Measurements from ENCODE around the gene ZBTB20.

Gene ZBTB20

GRCh38 chr3:114328345-114328744, 818.7 kb downstream of the ZBTB20 start:
- no peak for DNase-seq (ENCODE audit: low spot score)

- no peak for DNase-seq (ENCODE audit: low spot score)
Measured at GRCh38 chr3:114327665-114328064, 819.4 kb downstream of the ZBTB20 start.

GRCh38 chr3:114323546-114324254, 823.4 kb downstream of the ZBTB20 start:
- DNase-seq (ENCODE audit: low spot score): no peak

GRCh38 chr3:114320246-114320645, 826.8 kb downstream of the ZBTB20 start:
- DNase-seq (ENCODE audit: low spot score): no peak

GRCh38 chr3:114319453-114319852, 827.6 kb downstream of the ZBTB20 start:
- DNase-seq (ENCODE audit: low spot score): no peak

GRCh38 chr3:114318295-114318694, 828.8 kb downstream of the ZBTB20 start:
- no peak for DNase-seq (ENCODE audit: low spot score)

GRCh38 chr3:114314282-114314681, 832.8 kb downstream of the ZBTB20 start:
- no peak for DNase-seq (ENCODE audit: low spot score)

GRCh38 chr3:114313426-114313825, 833.7 kb downstream of the ZBTB20 start:
- no peak for DNase-seq (ENCODE audit: low spot score)

GRCh38 chr3:114310695-114311094, 836.4 kb downstream of the ZBTB20 start:
- DNase-seq (ENCODE audit: low spot score): no peak

- DNase-seq (ENCODE audit: low spot score): no peak
Measured at GRCh38 chr3:114308830-114309229, 838.3 kb downstream of the ZBTB20 start.

- DNase-seq (ENCODE audit: low spot score): no peak
Measured at GRCh38 chr3:114308377-114308776, 838.7 kb downstream of the ZBTB20 start.

GRCh38 chr3:114307832-114308231, 839.3 kb downstream of the ZBTB20 start:
- DNase-seq (ENCODE audit: low spot score): no peak

- no peak for DNase-seq (ENCODE audit: low spot score)
Measured at GRCh38 chr3:114307222-114307830, 839.8 kb downstream of the ZBTB20 start.

GRCh38 chr3:114299941-114300624, 847.0 kb downstream of the ZBTB20 start:
- no peak for DNase-seq (ENCODE audit: low spot score)

GRCh38 chr3:114299421-114299820, 847.7 kb downstream of the ZBTB20 start:
- no peak for DNase-seq (ENCODE audit: low spot score)

- no peak for DNase-seq (ENCODE audit: low spot score)
Measured at GRCh38 chr3:114295946-114296345, 851.1 kb downstream of the ZBTB20 start.

- DNase-seq (ENCODE audit: low spot score): no peak
Measured at GRCh38 chr3:114294940-114295480, 852.1 kb downstream of the ZBTB20 start.

- no peak for DNase-seq (ENCODE audit: low spot score)
Measured at GRCh38 chr3:114293838-114294535, 853.1 kb downstream of the ZBTB20 start, which contains the start of gene TIGIT. Gene TIGIT, plus strand, starts transcription at chr3:114294028. Its CDS starts 34 bp downstream, at chr3:114294062.

- DNase-seq (ENCODE audit: low spot score): peak; percentile 46
Measured at GRCh38 chr3:114290911-114291901, 855.9 kb downstream of the ZBTB20 start.

GRCh38 chr3:114286266-114286665, 860.8 kb downstream of the ZBTB20 start:
- DNase-seq (ENCODE audit: low spot score): no peak

- no peak for DNase-seq (ENCODE audit: low spot score)
Measured at GRCh38 chr3:114285648-114286230, 861.3 kb downstream of the ZBTB20 start.

Data from hematopoietic multipotent progenitor cell treated with erythropoietin and hydrocortisone succinate and interleukin-3 and kit ligand, for 17 days (in vitro differentiated cells).